H1 (cell line): Measurements from ENCODE around the gene CSF3R. TPM values are rescaled to one million over a fixed set of nuclear protein-coding genes. Genes with fewer than 3 reads are reported as not detected.

Source experiments
- CTCF ChIA-PET: fragments of 300-600 bp; sonication (Branson Sonifier 250); formaldehyde crosslinking; loops from one replicate; lab custom pipeline; 2021; ENCODE audit not compliant: partially characterized antibody; lab: Charles Lee
- POLR2A ChIA-PET: fragments of 300-600 bp; sonication (Branson Sonifier 250); formaldehyde crosslinking; loops from one replicate; lab custom pipeline; 2021; ENCODE audit warnings: inconsistent platforms; ENCODE audit not compliant: partially characterized antibody; lab: Charles Lee
- DNase-seq, 2 experiments: peaks; one replicate each; pipeline versions ENCODE4 v3.0.0 to v3.0.0-alpha.2; 2010 to 2022; ENCODE audit warnings: low spot score in 2 of 2, low read depth in 1 of 2, mixed read lengths in 1 of 2
- FAIRE-seq: peaks from 2 replicates; lab custom pipeline; 2011; peaks lifted over from hg19 to GRCh38; lab: Jason Lieb, UNC
- H2AFZ ChIP-seq: 2 replicates; pipeline ENCODE4 v1.8.1; 2012; ENCODE audit warnings: low read length, inconsistent platforms
- H2AK5ac ChIP-seq: 2 replicates; pipeline ENCODE4 v1.6.1; 2013; ENCODE audit warnings: low read depth, low read length
- H2BK120ac ChIP-seq: replicated peaks from 2 replicates; pipeline ENCODE3; 2013; ENCODE audit warnings: low read depth, low read length, inconsistent platforms
- H2BK12ac ChIP-seq: 2 replicates; pipeline ENCODE4 v1.6.1; 2013; ENCODE audit warnings: low read depth, low read length
- H2BK15ac ChIP-seq: 2 replicates; pipeline ENCODE4 v1.6.1; 2013; ENCODE audit warnings: low read length
- H2BK20ac ChIP-seq: 2 replicates; pipeline ENCODE4 v1.6.1; 2013; ENCODE audit warnings: low read length
- H2BK5ac ChIP-seq: 2 replicates; pipeline ENCODE4 v1.6.1; 2013; ENCODE audit warnings: low read depth, low read length
- H3K14ac ChIP-seq: 2 replicates; pipeline ENCODE4 v1.6.1; 2013; ENCODE audit warnings: inconsistent platforms; ENCODE audit not compliant: insufficient read length
- H3K18ac ChIP-seq: 2 replicates; pipeline ENCODE4 v1.6.1; 2013; ENCODE audit warnings: low read length; ENCODE audit errors: extremely low read depth
- H3K23ac ChIP-seq: 2 replicates; pipeline ENCODE4 v1.6.1; 2013; ENCODE audit warnings: inconsistent platforms; ENCODE audit not compliant: insufficient read length
- H3K23me2 ChIP-seq: 2 replicates; pipeline ENCODE4 v1.6.1; 2013; ENCODE audit warnings: low read depth, low read length
- H3K27ac ChIP-seq: 2 replicates; pipeline ENCODE4 v1.6.1; 2011; ENCODE audit warnings: low read depth, low read length, inconsistent platforms
- H3K27me3 ChIP-seq, 4 experiments: replicated peaks in 1 of 4; 1 replicate in 1 of 4; 2 replicates in 3 of 4; pipeline versions ENCODE4 v1.6.1 to v1.8.1; 2011 to 2013; ENCODE audit warnings: low read length in 3 of 4, mild to moderate bottlenecking in 3 of 4, inconsistent platforms in 2 of 4, mixed read lengths in 2 of 4, moderate library complexity in 1 of 4; ENCODE audit not compliant: control insufficient read depth in 3 of 4, insufficient read depth in 3 of 4; ENCODE audit errors: extremely low read depth in 1 of 4
- H3K36me3 ChIP-seq, 4 experiments: 2 replicates each; pipeline versions ENCODE4 v1.6.1 to v1.8.1; 2011 to 2013; ENCODE audit warnings: mild to moderate bottlenecking in 4 of 4, low read length in 3 of 4, moderate library complexity in 2 of 4, control low read depth in 1 of 4, inconsistent platforms in 1 of 4; ENCODE audit not compliant: insufficient read depth in 4 of 4, control insufficient read depth in 2 of 4
- H3K4ac ChIP-seq: replicated peaks from 2 replicates; pipeline ENCODE3; 2013; ENCODE audit warnings: low read length, low read depth, mixed read lengths, inconsistent platforms; ENCODE audit not compliant: insufficient read length
- H3K4me1 ChIP-seq, 4 experiments: replicated peaks in 1 of 4; 1 replicate in 1 of 4; 2 replicates in 3 of 4; pipeline versions ENCODE4 v1.6.1 to v1.8.1; 2011 to 2013; ENCODE audit warnings: low read length in 3 of 4, inconsistent platforms in 2 of 4, mixed read lengths in 1 of 4; ENCODE audit not compliant: insufficient read depth in 4 of 4, control insufficient read depth in 3 of 4
- H3K4me2 ChIP-seq, 2 experiments: 2 replicates each; pipeline versions ENCODE4 v1.6.1 to v1.8.1; 2011 to 2013; ENCODE audit warnings: low read depth in 2 of 2, low read length in 2 of 2, control low read depth in 1 of 2, inconsistent platforms in 1 of 2, mild to moderate bottlenecking in 1 of 2; ENCODE audit not compliant: insufficient read depth in 1 of 2
- H3K4me3 ChIP-seq, 4 experiments: fragments of 200-600, 300-600 bp in 1 of 4; sonication (generic), shearing (Covaris generic), sonication (Bioruptor Twin) in 1 of 4; 2 replicates each; pipeline versions ENCODE4 v1.5.1 to v1.8.1; 2011 to 2016; ENCODE audit warnings: low read length in 4 of 4, low read depth in 3 of 4, control low read depth in 2 of 4, inconsistent platforms in 2 of 4, mild to moderate bottlenecking in 2 of 4, mixed read lengths in 1 of 4, moderate library complexity in 1 of 4; ENCODE audit not compliant: insufficient read depth in 2 of 4; ENCODE audit errors: extremely low read depth in 1 of 4
- H3K56ac ChIP-seq: replicated peaks from 2 replicates; pipeline ENCODE3; 2013; ENCODE audit warnings: low read depth, mild to moderate bottlenecking, mixed read lengths, low read length, inconsistent platforms; ENCODE audit not compliant: insufficient read length
- H3K79me1 ChIP-seq: 2 replicates; pipeline ENCODE4 v1.6.1; 2013; ENCODE audit warnings: low read depth, low read length, control low read depth
- H3K79me2 ChIP-seq, 2 experiments: 2 replicates each; pipeline versions ENCODE4 v1.6.1 to v1.8.1; 2012 to 2013; ENCODE audit warnings: low read length in 2 of 2, mild to moderate bottlenecking in 2 of 2, inconsistent platforms in 1 of 2; ENCODE audit not compliant: insufficient read depth in 2 of 2, control insufficient read depth in 1 of 2
- H3K9ac ChIP-seq, 4 experiments: replicated peaks in 1 of 4; 1 replicate in 1 of 4; 2 replicates in 3 of 4; pipeline versions ENCODE4 v1.6.1 to v1.8.1; 2011 to 2013; ENCODE audit warnings: low read depth in 3 of 4, low read length in 3 of 4, control low read depth in 2 of 4, mild to moderate bottlenecking in 2 of 4, moderate library complexity in 2 of 4, inconsistent platforms in 1 of 4; ENCODE audit errors: extremely low read depth in 1 of 4
- H3K9me3 ChIP-seq, 2 experiments: 2 replicates each; pipeline versions ENCODE4 v1.6.1 to v1.8.1; 2012 to 2013; ENCODE audit warnings: mild to moderate bottlenecking in 2 of 2, moderate library complexity in 2 of 2, control low read depth in 1 of 2, inconsistent platforms in 1 of 2, low read depth in 1 of 2, low read length in 1 of 2, mixed read lengths in 1 of 2; ENCODE audit not compliant: insufficient read depth in 2 of 2
- H4K20me1 ChIP-seq, 2 experiments: replicated peaks in 1 of 2; 2 replicates each; pipeline versions ENCODE3 to v1.8.1; 2011 to 2013; ENCODE audit warnings: inconsistent platforms in 2 of 2, low read length in 2 of 2, mild to moderate bottlenecking in 1 of 2; ENCODE audit not compliant: insufficient read depth in 2 of 2, control insufficient read depth in 1 of 2
- H4K5ac ChIP-seq: 2 replicates; pipeline ENCODE4 v1.6.1; 2013; ENCODE audit warnings: low read length, low read depth, mixed read lengths, inconsistent platforms; ENCODE audit not compliant: insufficient read length
- H4K8ac ChIP-seq: 2 replicates; pipeline ENCODE4 v1.8.0; 2013; ENCODE audit warnings: mild to moderate bottlenecking, moderate library complexity, low read length, inconsistent platforms; ENCODE audit not compliant: insufficient read depth; ENCODE audit errors: extremely low read depth
- H4K91ac ChIP-seq: replicated peaks from 2 replicates; pipeline ENCODE3; 2013; ENCODE audit warnings: low read length, mixed read lengths, inconsistent platforms; ENCODE audit not compliant: insufficient read length
- ATF3 ChIP-seq: IDR thresholded peaks from 2 replicates; pipeline ENCODE4 v1.6.1; 2011; ENCODE audit warnings: low read depth, mild to moderate bottlenecking, low read length; ENCODE audit not compliant: insufficient read depth
- BACH1 ChIP-seq: IDR thresholded peaks from 2 replicates; pipeline ENCODE4 v1.6.1; 2012; ENCODE audit warnings: low read length, improper control_type of control experiment
- CREB1 ChIP-seq: IDR thresholded peaks from 2 replicates; pipeline ENCODE4 v1.6.1; 2012; ENCODE audit warnings: inconsistent platforms
- FOSL1 ChIP-seq: IDR thresholded peaks from 2 replicates; pipeline ENCODE4 v1.6.1; 2011; ENCODE audit warnings: mild to moderate bottlenecking, low read depth, low read length, moderate library complexity; ENCODE audit not compliant: insufficient read depth
- GTF2F1 ChIP-seq: IDR thresholded peaks from 2 replicates; pipeline ENCODE4 v1.6.1; 2012; ENCODE audit warnings: low read depth, low read length, improper control_type of control experiment, borderline replicate concordance
- KDM1A ChIP-seq: fragments of 200-600, 300-600 bp; sonication (generic); IDR thresholded peaks from 2 replicates; pipeline ENCODE4 v1.7.1; 2016; ENCODE audit warnings: mild to moderate bottlenecking, low read length, borderline replicate concordance
- KDM4A ChIP-seq: IDR thresholded peaks from one replicate; pipeline ENCODE4 v1.7.1; 2012; ENCODE audit warnings: low read depth, mild to moderate bottlenecking, moderate library complexity, low read length, inconsistent platforms; ENCODE audit not compliant: severe bottlenecking
- POLR2AphosphoS5 ChIP-seq: IDR thresholded peaks from 2 replicates; pipeline ENCODE4 v1.6.1; 2011; ENCODE audit warnings: low read depth, low read length
- RAD21 ChIP-seq, 2 experiments: IDR thresholded peaks in 1 of 2; conservative IDR thresholded peaks in 1 of 2; 2 replicates each; pipeline ENCODE4 v1.6.1; 2011; ENCODE audit warnings: low read depth in 2 of 2, low read length in 2 of 2, improper control_type of control experiment in 1 of 2, inconsistent platforms in 1 of 2, mild to moderate bottlenecking in 1 of 2, moderate library complexity in 1 of 2
- SAP30 ChIP-seq: fragments of 300-600 bp; sonication (generic); IDR thresholded peaks from 2 replicates; pipeline ENCODE4 v1.7.1; 2012; ENCODE audit warnings: low read length, moderate library complexity, mild to moderate bottlenecking, inconsistent platforms; ENCODE audit not compliant: insufficient read depth, insufficient replicate concordance
- SIRT6 ChIP-seq: IDR thresholded peaks from one replicate; pipeline ENCODE4 v1.7.1; 2012; ENCODE audit warnings: low read length, inconsistent platforms
- USF2 ChIP-seq: IDR thresholded peaks from 2 replicates; pipeline ENCODE4 v1.6.1; 2011; ENCODE audit warnings: low read length, improper control_type of control experiment
- YY1 ChIP-seq: IDR thresholded peaks from 2 replicates; pipeline ENCODE4 v1.6.1; 2011; ENCODE audit warnings: low read depth, mild to moderate bottlenecking, low read length
- WGBS, 2 experiments: shearing (Covaris generic) in 1 of 2; methylation state at CpG; one replicate each; pipeline versions ENCODE4 v1.1.6 to v1.1.7; 2013 to 2015; ENCODE audit warnings: low lambda C conversion rate in 2 of 2, mixed read lengths in 2 of 2, inconsistent platforms in 1 of 2, low coverage in 1 of 2, missing lambda C conversion rate in 1 of 2; ENCODE audit not compliant: insufficient replicate concordance in 2 of 2, insufficient coverage in 1 of 2, insufficient read length in 1 of 2; ENCODE audit errors: extremely low coverage in 1 of 2, missing lambda C conversion rate in 1 of 2; 5-methylcytosine and 5-hydroxymethylcytosine counted together
- polyA plus RNA-seq, 7 experiments: library from polyadenylated mRNA; depleted of rRNA in 3 of 7; stranded (reverse) in 5 of 7; unstranded in 2 of 7; fragments of >200 nt in 5 of 7; fragments of 200-250 nt in 2 of 7; gene quantifications; 1 replicate in 5 of 7; 2 replicates in 1 of 7; 4 replicates in 1 of 7; pipeline versions ENCODE4 v1.2.1 to v1.2.3, GENCODE V29; 2011 to 2013; ENCODE audit warnings: missing spikeins in 2 of 7, mixed read lengths in 2 of 7
- total RNA-seq: library from RNA; stranded (reverse); fragmentation: NEBNext Ultra II Directional; extraction: Animal tissue kit (Norgen Biotek cat#: 25700); gene quantifications from 2 replicates; pipeline ENCODE4 v1.2.1, GENCODE V29; 2021

CSF3R gene
- total and polyA plus RNA-seq, 2 of the 8 experiments (the other 6 are each of a cell fraction or from before 2014, with no cell fraction given): not detected

GRCh38 chr1:36480161-36480560 lies 2.6 kb downstream of the CSF3R start:
- no peak overlapping the region for H4K5ac ChIP-seq
- WGBS, 2 experiments: 91% methylated on average over 2 of the region's 2 CpGs; no CpG with 5 or more reads in 1 of the 2 experiments
- H3K36me3 ChIP-seq: no peaks in the 10 kb centered on the region
- H2BK5ac ChIP-seq: no peak overlapping the region
- H3K79me2 ChIP-seq: no peaks in the 10 kb centered on the region
- H2BK15ac ChIP-seq: no peak overlapping the region
- no peak overlapping the region for H2AK5ac ChIP-seq
- H4K20me1 ChIP-seq: no peaks in the 10 kb centered on the region
- no peak overlapping the region for H3K14ac ChIP-seq
- no peak overlapping the region for H3K9ac ChIP-seq
- H2AFZ ChIP-seq: no peak overlapping the region
- no peaks in the 10 kb centered on the region for H3K23me2 ChIP-seq
- no peak overlapping the region for H2BK120ac ChIP-seq
- no peak overlapping the region for H2BK20ac ChIP-seq
- H3K27ac ChIP-seq: no peak overlapping the region
- no peak overlapping the region for H2BK12ac ChIP-seq
- H3K18ac ChIP-seq: no peak overlapping the region
- DNase-seq (no peak), FAIRE-seq (no peak)
- peaks cover 0 to 2% (median 0%) of the 10 kb centered on the region in 4 experiments; a peak in 2 of 7 replicates for H3K4me1 ChIP-seq
- CTCF ChIA-PET: interaction anchor here (0.6 to 1.8 kb wide), 2 partner anchors 137 to 807 kb away, joined by 3 to 4 read pairs; no protein-coding TSS in a partner anchor
- H3K4me3 ChIP-seq: no peak overlapping the region
- H4K91ac ChIP-seq: no peak overlapping the region
- no peak overlapping the region for H3K56ac ChIP-seq
- H3K9me3 ChIP-seq: no peaks in the 10 kb centered on the region
- no peaks in the 10 kb centered on the region for H3K27me3 ChIP-seq
- H3K23ac ChIP-seq: no peak overlapping the region
- no peaks in the 10 kb centered on the region for H3K79me1 ChIP-seq
- H4K8ac ChIP-seq: no peak overlapping the region
- POLR2A ChIA-PET: interaction anchor here (1.6 kb wide), 1 partner anchor 10 kb away, joined by 5 read pairs; no protein-coding TSS in a partner anchor
- no peak overlapping the region for H3K4ac ChIP-seq
- H3K4me2 ChIP-seq: no peak overlapping the region
- TF ChIP-seq RAD21 (IDR thresholded peaks at IDR 0.05 in 1 of 2, conservative IDR thresholded peaks at IDR 0.05 in 1 of 2; ENCODE audit: low read depth in 2 of 2, low read length in 2 of 2): no peak
- no peak for TF ChIP-seq ATF3
- no peak for TF ChIP-seq GTF2F1
- TF ChIP-seq SAP30: no peak
- no peak for TF ChIP-seq YY1
- no peak for TF ChIP-seq CREB1
- no peak for TF ChIP-seq SIRT6
- no peak for TF ChIP-seq FOSL1
- no peak for TF ChIP-seq KDM4A
- TF ChIP-seq USF2: no peak
- TF ChIP-seq KDM1A: no peak
- no peak for TF ChIP-seq BACH1
- no peak for TF ChIP-seq POLR2AphosphoS5
